Measurements from ENCODE around the gene NUDT19.
"Not testable (repeated sequence)": the region's sequence is repeated elsewhere in the genome, so short reads cannot be mapped to it uniquely, and the experiment has no call there.

- not testable (repeated sequence) for TF ChIP-seq CTCF (conservative IDR thresholded peaks at IDR 0.05; ENCODE audit: low read depth, low read length); EZH2 (IDR thresholded peaks at IDR 0.05; ENCODE audit: borderline replicate concordance, low read depth, low read length, poor library complexity, severe bottlenecking)
Measured at GRCh38 chr19:32700129-32700528, 8.5 kb downstream of the NUDT19 start.
